Fibroblast of the conjunctiva (primary cell): ENCODE measurements around the gene LMX1B.
"Not testable (repeated sequence)": the region's sequence is repeated elsewhere in the genome, so short reads cannot be mapped to it uniquely, and the experiment has no call there.

ENCODE experiments used
- DNase-seq: peaks from one replicate; pipeline ENCODE4 v3.0.0-alpha.2; 2010; ENCODE audit warnings: low read depth

The LMX1B gene

GRCh38 chr9:126715382-126715781, 101.7 kb downstream of the LMX1B start:
- DNase-seq = no peak

GRCh38 chr9:126717441-126717840, 103.7 kb downstream of the LMX1B start:
- not testable (repeated sequence) for DNase-seq

- DNase-seq = no peak
Observed at GRCh38 chr9:126719618-126720031, 105.9 kb downstream of the LMX1B start.

- no peak for DNase-seq
Observed at GRCh38 chr9:126720036-126720435, 106.3 kb downstream of the LMX1B start.

- no peak for DNase-seq
Observed at GRCh38 chr9:126720661-126721563, 107.2 kb downstream of the LMX1B start.

GRCh38 chr9:126721564-126721981, 107.8 kb downstream of the LMX1B start:
- no peak for DNase-seq

- no peak for DNase-seq
Observed at GRCh38 chr9:126722252-126722921, 108.7 kb downstream of the LMX1B start.

- DNase-seq = no peak
Observed at GRCh38 chr9:126722922-126723806, 109.4 kb downstream of the LMX1B start.

GRCh38 chr9:126723807-126724172, 110.1 kb downstream of the LMX1B start:
- DNase-seq = no peak

GRCh38 chr9:126724226-126724625, 110.5 kb downstream of the LMX1B start:
- no peak for DNase-seq

- DNase-seq = not testable (repeated sequence)
Observed at GRCh38 chr9:126725485-126725884, 111.8 kb downstream of the LMX1B start.

- DNase-seq = not testable (repeated sequence)
Observed at GRCh38 chr9:126728210-126728609, 114.5 kb downstream of the LMX1B start.

- not testable (repeated sequence) for DNase-seq
Observed at GRCh38 chr9:126730592-126730991, 116.9 kb downstream of the LMX1B start.

- no peak for DNase-seq
Observed at GRCh38 chr9:126733005-126733404, 119.3 kb downstream of the LMX1B start.

GRCh38 chr9:126734877-126735276, 121.1 kb downstream of the LMX1B start:
- DNase-seq = no peak

- no peak for DNase-seq
Observed at GRCh38 chr9:126735482-126735881, 121.8 kb downstream of the LMX1B start.

GRCh38 chr9:126738553-126738952, 124.8 kb downstream of the LMX1B start:
- DNase-seq = no peak

- DNase-seq = no peak
Observed at GRCh38 chr9:126743041-126743440, 129.3 kb downstream of the LMX1B start.

GRCh38 chr9:126745574-126746411, 132.1 kb downstream of the LMX1B start:
- DNase-seq = no peak
